Trophoblast cell (in vitro differentiated cells and primary cell): ENCODE data around the gene PDCL2.
"Not testable (repeated sequence)": the region's sequence is repeated elsewhere in the genome, so short reads cannot be mapped to it uniquely, and the experiment has no call there.

Experiments
- DNase-seq, 2 donors: peaks; one replicate each; pipeline ENCODE4 v3.0.0-alpha.2; 2016
- H2AFZ ChIP-seq: 2 replicates; pipeline ENCODE4 v1.6.1; 2013; ENCODE audit warnings: low read length, moderate library complexity, mild to moderate bottlenecking; ENCODE audit not compliant: insufficient read depth, poor library complexity
- H2AK5ac ChIP-seq: 2 replicates; pipeline ENCODE4 v1.6.1; 2013; ENCODE audit warnings: mild to moderate bottlenecking, low read length
- H2BK120ac ChIP-seq: 2 replicates; pipeline ENCODE4 v1.6.1; 2013; ENCODE audit warnings: low read length, mild to moderate bottlenecking, moderate library complexity; ENCODE audit not compliant: insufficient read depth, poor library complexity
- H2BK12ac ChIP-seq: 2 replicates; pipeline ENCODE4 v1.6.1; 2013; ENCODE audit warnings: mild to moderate bottlenecking, low read length, moderate library complexity
- H2BK5ac ChIP-seq: 2 replicates; pipeline ENCODE4 v1.6.1; 2013; ENCODE audit warnings: low read length, low read depth, moderate library complexity, mild to moderate bottlenecking; ENCODE audit not compliant: poor library complexity
- H3K14ac ChIP-seq: 2 replicates; pipeline ENCODE4 v1.6.1; 2013; ENCODE audit warnings: mild to moderate bottlenecking, low read length
- H3K18ac ChIP-seq: 2 replicates; pipeline ENCODE4 v1.6.1; 2013; ENCODE audit warnings: mild to moderate bottlenecking, low read length
- H3K23ac ChIP-seq: 2 replicates; pipeline ENCODE4 v1.6.1; 2013; ENCODE audit warnings: low read length
- H3K27ac ChIP-seq: 2 replicates; pipeline ENCODE4 v1.5.1; 2013; ENCODE audit warnings: low read depth, mild to moderate bottlenecking, inconsistent platforms, low read length, moderate library complexity
- H3K27me3 ChIP-seq: 2 replicates; pipeline ENCODE4 v1.6.1; 2013; ENCODE audit warnings: inconsistent platforms, mild to moderate bottlenecking, low read length, moderate library complexity; ENCODE audit not compliant: insufficient read depth
- H3K36me3 ChIP-seq, 2 experiments: 1 replicate in 1 of 2; 2 replicates in 1 of 2; pipeline ENCODE4 v1.6.1; 2013; ENCODE audit warnings: low read length in 2 of 2, mild to moderate bottlenecking in 2 of 2, moderate library complexity in 1 of 2; ENCODE audit not compliant: insufficient read depth in 2 of 2, control insufficient read depth in 1 of 2
- H3K4ac ChIP-seq: 2 replicates; pipeline ENCODE4 v1.6.1; 2013; ENCODE audit warnings: low read depth, mild to moderate bottlenecking, low read length, moderate library complexity
- H3K4me1 ChIP-seq, 2 experiments: 1 replicate in 1 of 2; 2 replicates in 1 of 2; pipeline ENCODE4 v1.6.1; 2013; ENCODE audit warnings: low read length in 2 of 2, mild to moderate bottlenecking in 2 of 2, moderate library complexity in 1 of 2; ENCODE audit not compliant: insufficient read depth in 2 of 2, control insufficient read depth in 1 of 2
- H3K4me2 ChIP-seq: 2 replicates; pipeline ENCODE4 v1.6.1; 2013; ENCODE audit warnings: inconsistent platforms, mild to moderate bottlenecking, low read length, moderate library complexity
- H3K4me3 ChIP-seq: 2 replicates; pipeline ENCODE4 v1.5.1; 2013; ENCODE audit warnings: mild to moderate bottlenecking, low read depth, low read length, inconsistent platforms
- H3K79me1 ChIP-seq: one replicate; pipeline ENCODE4 v1.6.1; 2013; ENCODE audit warnings: low read length
- H3K79me2 ChIP-seq: 2 replicates; pipeline ENCODE4 v1.6.1; 2013; ENCODE audit warnings: low read length, mild to moderate bottlenecking; ENCODE audit not compliant: control insufficient read depth, insufficient read depth, poor library complexity
- H3K9ac ChIP-seq: 2 replicates; pipeline ENCODE4 v1.6.1; 2013; ENCODE audit warnings: mild to moderate bottlenecking, low read length
- H3K9me3 ChIP-seq: 2 replicates; pipeline ENCODE4 v1.6.1; 2013; ENCODE audit warnings: low read depth, mild to moderate bottlenecking, control low read depth, inconsistent platforms, low read length; ENCODE audit not compliant: insufficient read depth
- H4K12ac ChIP-seq: 2 replicates; pipeline ENCODE4 v1.6.1; 2013; ENCODE audit warnings: low read depth, mild to moderate bottlenecking, low read length, moderate library complexity
- H4K8ac ChIP-seq: 2 replicates; pipeline ENCODE4 v1.6.1; 2013; ENCODE audit warnings: low read depth, mild to moderate bottlenecking, low read length, moderate library complexity
- H4K91ac ChIP-seq: one replicate; pipeline ENCODE4 v1.6.1; 2013; ENCODE audit warnings: low read depth, mild to moderate bottlenecking, low read length, moderate library complexity
- WGBS: extraction: QIAGEN DNeasy Blood & Tissue Kit; methylation state at CpG from one replicate; pipeline ENCODE4 v1.1.7; 2013; ENCODE audit warnings: missing lambda C conversion rate; ENCODE audit not compliant: insufficient read length, insufficient coverage; ENCODE audit errors: extremely low coverage; 5-methylcytosine and 5-hydroxymethylcytosine counted together

The PDCL2 gene

DNA sequence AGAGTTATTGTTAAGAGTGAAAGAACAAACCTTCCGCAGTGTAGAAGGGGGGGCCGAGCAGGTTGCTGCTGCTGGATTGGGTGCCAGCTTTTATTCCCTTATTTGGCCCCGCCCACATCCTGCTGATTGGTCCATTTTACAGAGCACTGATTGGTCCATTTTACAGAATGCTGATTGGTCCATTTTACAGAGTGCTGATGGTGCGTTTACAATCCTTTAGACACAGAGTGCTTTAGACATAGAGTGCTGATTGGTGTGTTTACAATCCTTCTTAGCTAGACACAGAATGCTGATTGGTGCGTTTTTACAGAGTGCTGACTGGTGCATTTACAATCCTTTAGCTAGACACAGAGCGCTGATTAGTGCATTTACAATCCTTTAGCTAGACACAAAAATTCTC lies 40.1 kb downstream of the PDCL2 start:
- H2BK120ac ChIP-seq, H3K79me1 ChIP-seq, H3K9ac ChIP-seq, H2BK12ac ChIP-seq, H3K36me3 ChIP-seq, H3K4me1 ChIP-seq, H2AK5ac ChIP-seq, H3K9me3 ChIP-seq, H3K4ac ChIP-seq, H3K27ac ChIP-seq, H3K79me2 ChIP-seq, H3K14ac ChIP-seq, H4K91ac ChIP-seq, H3K27me3 ChIP-seq, H2AFZ ChIP-seq, H3K18ac ChIP-seq, H4K8ac ChIP-seq, H3K4me2 ChIP-seq, H2BK5ac ChIP-seq, DNase-seq, H4K12ac ChIP-seq, H3K4me3 ChIP-seq, H3K23ac ChIP-seq: not testable (repeated sequence)
- WGBS: no CpG with 5 or more reads among the region's 6 CpGs

- H3K4me2 ChIP-seq: no peak overlapping the region
- H3K9me3 ChIP-seq: no peaks in the 10 kb centered on the region
- H3K14ac ChIP-seq: no peak overlapping the region
- no peak overlapping the region for H2AFZ ChIP-seq
- H3K9ac ChIP-seq: no peak overlapping the region
- no peak overlapping the region for H2BK5ac ChIP-seq
- H3K79me2 ChIP-seq: peaks cover 9% of the 10 kb centered on the region
- DNase-seq: no peak
- no CpG with 5 or more reads among the region's 2 CpGs for WGBS
- H4K12ac ChIP-seq: no peak overlapping the region
- no peak overlapping the region for H2AK5ac ChIP-seq
- peaks cover 16% of the 10 kb centered on the region for H3K79me1 ChIP-seq
- no peak overlapping the region for H3K27ac ChIP-seq
- H4K8ac ChIP-seq: no peak overlapping the region
- no peak overlapping the region for H4K91ac ChIP-seq
- no peak overlapping the region for H3K4ac ChIP-seq
- no peaks in the 10 kb centered on the region for H3K36me3 ChIP-seq
- no peak overlapping the region for H2BK12ac ChIP-seq
- no peaks in the 10 kb centered on the region for H3K4me1 ChIP-seq
- no peak overlapping the region for H3K18ac ChIP-seq
- no peak overlapping the region for H2BK120ac ChIP-seq
- no peak overlapping the region for H3K23ac ChIP-seq
- no peak overlapping the region for H3K4me3 ChIP-seq
- H3K27me3 ChIP-seq: no peaks in the 10 kb centered on the region
These were observed 42.2 kb downstream of the PDCL2 start for GRCh38 chr4:55549888-55550287.

GRCh38 chr4:55547918-55548317 lies 44.1 kb downstream of the PDCL2 start:
- Histone ChIP-seq H3K14ac (no peak overlapping the region), H2AFZ (no peak overlapping the region), H3K18ac (no peak overlapping the region), H3K79me1 (peaks cover 16% of the 10 kb centered on the region), H3K4ac (no peak overlapping the region), H2BK5ac (no peak overlapping the region), H3K4me2 (no peak overlapping the region), H3K23ac (no peak overlapping the region), H4K8ac (no peak overlapping the region), H4K12ac (no peak overlapping the region), H3K36me3 (no peaks in the 10 kb centered on the region), H3K4me3 (no peak overlapping the region), H3K27ac (no peak overlapping the region), H2BK12ac (no peak overlapping the region), H3K9ac (no peak overlapping the region), H2AK5ac (no peak overlapping the region), H3K79me2 (peaks cover 9% of the 10 kb centered on the region), H3K4me1 (no peaks in the 10 kb centered on the region), H3K9me3 (no peaks in the 10 kb centered on the region), H2BK120ac (no peak overlapping the region), H3K27me3 (no peaks in the 10 kb centered on the region), H4K91ac (no peak overlapping the region)
- WGBS: no CpG with 5 or more reads among the region's 4 CpGs
- no peak for DNase-seq

DNA sequence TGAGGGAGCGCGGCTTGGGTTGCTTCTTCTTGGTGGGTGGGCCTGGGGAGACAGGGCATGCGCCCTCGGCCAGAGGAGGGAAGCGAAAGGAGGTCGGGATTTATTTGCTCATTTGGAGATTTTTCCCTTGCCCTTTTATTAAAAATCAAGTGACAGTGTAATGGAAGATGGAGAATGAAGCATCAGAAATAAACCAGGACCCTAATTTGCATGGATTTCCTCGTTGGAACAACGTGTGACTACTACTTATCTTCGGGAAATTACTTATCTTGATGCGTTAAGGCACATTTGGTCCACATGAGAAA lies 44.6 kb downstream of the PDCL2 start:
- no peaks in the 10 kb centered on the region for H3K9me3 ChIP-seq
- H3K79me2 ChIP-seq: peaks cover 9% of the 10 kb centered on the region
- no peak overlapping the region for H2AK5ac ChIP-seq
- peak overlapping the region; percentile 90 for H3K4me3 ChIP-seq
- no peak overlapping the region for H3K18ac ChIP-seq
- H4K12ac ChIP-seq: peak overlapping the region; percentile 73
- WGBS: no CpG with 5 or more reads among the region's 10 CpGs
- H3K4me1 ChIP-seq: no peaks in the 10 kb centered on the region
- peak overlapping the region; percentile 66 for H4K91ac ChIP-seq
- H3K14ac ChIP-seq: peak overlapping the region; percentile 68
- no peak overlapping the region for H2BK120ac ChIP-seq
- H3K27ac ChIP-seq: peak overlapping the region; percentile 98
- H4K8ac ChIP-seq: peak overlapping the region; percentile 88
- no peaks in the 10 kb centered on the region for H3K36me3 ChIP-seq
- H2AFZ ChIP-seq: peak overlapping the region; percentile 85
- H3K79me1 ChIP-seq: peaks cover 16% of the 10 kb centered on the region
- H3K4me2 ChIP-seq: peak overlapping the region; percentile 79
- H3K23ac ChIP-seq: no peak overlapping the region
- no peak overlapping the region for H3K4ac ChIP-seq
- H3K27me3 ChIP-seq: no peaks in the 10 kb centered on the region
- H2BK5ac ChIP-seq: peak overlapping the region; percentile 42
- H3K9ac ChIP-seq: peak overlapping the region; percentile 81
- DNase-seq: peak in 1 of 2 donors; percentile 37
- H2BK12ac ChIP-seq: no peak overlapping the region
